ENCODE measurements around the gene ASGR1. TPM values are rescaled to one million over a fixed set of nuclear protein-coding genes. Genes with fewer than 3 reads are reported as not detected.

Gene ASGR1
- total and polyA plus RNA-seq, 2 of the 4 experiments (the other 2 are of a cell fraction) = 1.3 to 3.8 TPM

- peak; percentile 48 for TF ChIP-seq CEBPB (IDR thresholded peaks at IDR 0.05; ENCODE audit: low read depth, low read length)
- no peak for TF ChIP-seq RAD21 (IDR thresholded peaks at IDR 0.05; ENCODE audit: low read length)
- no CpG with 5 or more reads among the region's 4 CpGs for WGBS, 2 experiments (ENCODE audit: extremely low coverage in 2 of 2, insufficient read length in 1 of 2)
- no peak overlapping the region for H2BK5ac ChIP-seq (ENCODE audit: low read depth, low read length, poor library complexity, severe bottlenecking)
- no peak overlapping the region for H3K14ac ChIP-seq (replicated peaks; ENCODE audit: low read depth, low read length)
- H3K9me3 ChIP-seq (ENCODE audit: control insufficient read depth, insufficient read depth, low read length) = peaks cover 3% of the 10 kb centered on the region
- H2BK120ac ChIP-seq (ENCODE audit: low read depth, low read length) = no peak overlapping the region
- H2BK20ac ChIP-seq (ENCODE audit: low read depth, low read length) = no peak overlapping the region
- dilution Hi-C loops (cut with HindIII; ENCODE audit: low sequenced_read_pairs, unreplicated experiment) (no loop called here), intact Hi-C loops (cut with micrococcal nuclease) (no loop called here), in situ Hi-C loops (cut with MboI; ENCODE audit: low sequenced_read_pairs) (no loop called here)
- no peak overlapping the region for H3K4ac ChIP-seq (ENCODE audit: low read depth, low read length)
- POLR2A ChIA-PET (ENCODE audit: unreplicated experiment) = no interaction called here
- H2AK5ac ChIP-seq (ENCODE audit: low read depth, low read length) = no peak overlapping the region
- BruUV-seq (replicated peaks) = no TSS peak
- DNase-seq (no peak), ATAC-seq (ENCODE audit: low read depth) (no peak)
- H3K9ac ChIP-seq (ENCODE audit: low read depth, low read length) = no peak overlapping the region
- no peaks in the 10 kb centered on the region for H4K20me1 ChIP-seq (ENCODE audit: insufficient read depth, low read length)
- CTCF ChIA-PET = no interaction called here
- no peak overlapping the region for H4K8ac ChIP-seq (ENCODE audit: low read depth in 2 of 2, low read length in 2 of 2)
- no peak overlapping the region for H4K5ac ChIP-seq (ENCODE audit: low read depth, low read length)
- H3K18ac ChIP-seq (ENCODE audit: low read depth, low read length) = no peak overlapping the region
- no peak overlapping the region for H3K4me3 ChIP-seq (ENCODE audit: insufficient read depth, low read depth, low read length)
- H3K27ac ChIP-seq (ENCODE audit: insufficient read depth, low read length) = no peak overlapping the region
- no peak overlapping the region for H3K56ac ChIP-seq (ENCODE audit: extremely low read depth, insufficient read depth, low read length)
- no peak overlapping the region for H2AK9ac ChIP-seq (replicated peaks; ENCODE audit: low read depth, low read length, poor library complexity)
- H2AFZ ChIP-seq (replicated peaks; ENCODE audit: low read length, poor library complexity) = no peak overlapping the region
- no peak overlapping the region for H2BK15ac ChIP-seq (ENCODE audit: low read depth, low read length)
- H3K36me3 ChIP-seq (ENCODE audit: control insufficient read depth, insufficient read depth, low read length) = no peaks in the 10 kb centered on the region
- no peaks in the 10 kb centered on the region for H3K4me1 ChIP-seq (ENCODE audit: control insufficient read depth, insufficient read depth, low read length)
- no peak overlapping the region for H3K4me2 ChIP-seq (ENCODE audit: low read depth, low read length)
- no peaks in the 10 kb centered on the region for H3K79me1 ChIP-seq (ENCODE audit: low read depth in 1 of 2, low read length in 2 of 2)
- H3K23ac ChIP-seq (ENCODE audit: low read depth, low read length) = no peak overlapping the region
- H3K27me3 ChIP-seq (ENCODE audit: control insufficient read depth, insufficient read depth, low read length) = no peaks in the 10 kb centered on the region; the same call in 1 of the 2 replicates
- no peaks in the 10 kb centered on the region for H3K9me1 ChIP-seq (ENCODE audit: insufficient read depth, low read length)
- no peak overlapping the region for H4K91ac ChIP-seq (ENCODE audit: insufficient read depth, low read depth, low read length)
Observed at GRCh38 chr17:7167832-7168231, 11.3 kb downstream of the ASGR1 start.
